DMS53 treated with DMSO at 0.1 percent for 48 hours (cell line): Measurements from ENCODE around the gene GAD2.

Source experiments
- DNase-seq: peaks from one replicate; lab custom pipeline; 2025; ENCODE audit not compliant: unreplicated experiment; lab: John Stamatoyannopoulos, UW

GAD2 gene

GRCh38 chr10:26216585-26217395, at the start of gene GAD2:
Gene GAD2, plus strand, starts transcription at chr10:26216774. Its CDS starts 36 bp downstream, at chr10:26216810.
- DNase-seq, result no peak

- no peak for DNase-seq
These were observed 47.1 kb upstream of the GAD2 start for GRCh38 chr10:26169466-26169865.

- no peak for DNase-seq
These were observed 44.4 kb upstream of the GAD2 start for GRCh38 chr10:26172131-26172530.

- DNase-seq, result no peak
These were observed 42.7 kb upstream of the GAD2 start for GRCh38 chr10:26173837-26174236.

- DNase-seq, result no peak
These were observed 39.2 kb upstream of the GAD2 start for GRCh38 chr10:26177341-26177740.

- DNase-seq, result no peak
These were observed 22.3 kb upstream of the GAD2 start for GRCh38 chr10:26194275-26194674.

- DNase-seq, result no peak
These were observed 19.3 kb upstream of the GAD2 start for GRCh38 chr10:26197248-26197647.

- DNase-seq, result no peak
These were observed 18.5 kb upstream of the GAD2 start for GRCh38 chr10:26198119-26198518.

GRCh38 chr10:26199841-26200240, 16.7 kb upstream of the GAD2 start:
- DNase-seq, result no peak

- DNase-seq, result no peak
These were observed 11.4 kb upstream of the GAD2 start for GRCh38 chr10:26205223-26205622.

GRCh38 chr10:26211781-26212444, 4.7 kb upstream of the GAD2 start:
- DNase-seq, result no peak

- no peak for DNase-seq
These were observed 4.1 kb upstream of the GAD2 start for GRCh38 chr10:26212511-26212910.

- DNase-seq, result no peak
These were observed 3.3 kb upstream of the GAD2 start for GRCh38 chr10:26213157-26213800.

- no peak for DNase-seq
These were observed 2.6 kb upstream of the GAD2 start for GRCh38 chr10:26214004-26214403.

GRCh38 chr10:26214551-26215395, 1.8 kb upstream of the GAD2 start:
- no peak for DNase-seq

GRCh38 chr10:26215396-26215934, 1.1 kb upstream of the GAD2 start:
- no peak for DNase-seq

GRCh38 chr10:26215935-26216584, 514 bp upstream of the GAD2 start:
- no peak for DNase-seq

- DNase-seq, result no peak
These were observed 967 bp downstream of the GAD2 start for GRCh38 chr10:26217396-26218086.

- DNase-seq, result no peak
These were observed 3.1 kb downstream of the GAD2 start for GRCh38 chr10:26219676-26220075.

- DNase-seq, result no peak
These were observed 4.3 kb downstream of the GAD2 start for GRCh38 chr10:26220901-26221300.
